ENCODE results near the gene GSTA3. TPM values are rescaled to one million over a fixed set of nuclear protein-coding genes. Genes with fewer than 3 reads are reported as not detected.
"Not testable (repeated sequence)": the region's sequence is repeated elsewhere in the genome, so short reads cannot be mapped to it uniquely, and the experiment has no call there.

Gene GSTA3
- polyA plus RNA-seq (2013, experiment 1 of 2; ENCODE audit: insufficient read length): not detected
- polyA plus RNA-seq (2013, experiment 2 of 2; ENCODE audit: insufficient read length): not detected

DNA sequence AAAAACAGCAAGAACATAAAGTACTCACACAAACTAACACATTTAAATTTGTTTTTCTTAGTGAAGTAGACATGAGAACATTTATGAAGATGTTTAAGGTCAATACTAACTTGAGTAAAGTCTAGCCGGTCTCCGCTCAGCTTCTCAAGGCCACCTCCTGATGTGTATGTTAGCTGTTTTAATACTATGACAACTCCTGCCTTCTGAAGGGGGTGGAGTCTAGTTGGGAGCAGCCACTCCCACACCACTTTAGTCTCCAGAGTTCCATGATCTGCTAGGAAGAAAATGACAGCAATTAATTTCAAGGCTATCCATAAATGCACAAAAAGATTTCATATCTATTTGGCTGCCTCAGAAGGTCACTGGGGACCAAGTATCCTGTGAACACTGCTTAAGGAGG is at the start of gene GSTA3:
Gene GSTA3 (minus strand): TSS at position 168 of the 400 bp plus-strand sequence. CDS start 3,864 bp downstream, outside the sequence.
- no peak for DNase-seq

DNA sequence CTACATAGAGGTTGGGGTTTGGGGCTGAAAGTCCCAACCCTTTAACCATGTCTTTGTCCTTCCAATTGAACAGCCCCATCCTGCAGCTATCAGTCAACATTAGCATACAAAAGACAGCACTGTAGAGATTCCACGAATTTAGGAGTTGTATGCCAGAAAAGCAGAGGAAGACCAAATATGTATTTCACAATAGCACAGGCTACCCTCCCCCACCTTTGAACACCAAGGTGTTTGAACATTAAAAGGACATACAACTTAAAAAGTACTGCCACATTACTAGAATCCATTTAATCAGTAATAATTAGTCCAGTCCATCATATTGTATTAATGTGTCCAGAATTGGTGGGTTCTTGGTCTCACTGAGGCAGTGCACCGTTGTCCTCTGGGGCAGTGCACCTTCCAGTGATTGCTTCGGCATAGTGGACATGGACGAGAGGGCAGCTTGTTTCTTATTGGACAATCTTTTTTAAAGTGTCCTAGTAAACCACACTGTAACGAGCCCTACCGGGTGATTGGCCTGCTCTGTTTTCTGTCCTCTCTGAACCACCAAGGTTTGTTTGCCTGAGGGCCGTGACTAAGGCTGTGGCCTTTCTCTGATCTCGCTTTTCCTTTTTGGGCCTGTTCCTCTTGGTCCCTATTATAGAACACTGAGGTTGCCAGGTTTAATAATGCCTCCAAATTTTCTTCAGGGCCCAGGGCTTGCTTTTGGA is 49.2 kb upstream of the GSTA3 start:
- DNase-seq: no peak

DNA sequence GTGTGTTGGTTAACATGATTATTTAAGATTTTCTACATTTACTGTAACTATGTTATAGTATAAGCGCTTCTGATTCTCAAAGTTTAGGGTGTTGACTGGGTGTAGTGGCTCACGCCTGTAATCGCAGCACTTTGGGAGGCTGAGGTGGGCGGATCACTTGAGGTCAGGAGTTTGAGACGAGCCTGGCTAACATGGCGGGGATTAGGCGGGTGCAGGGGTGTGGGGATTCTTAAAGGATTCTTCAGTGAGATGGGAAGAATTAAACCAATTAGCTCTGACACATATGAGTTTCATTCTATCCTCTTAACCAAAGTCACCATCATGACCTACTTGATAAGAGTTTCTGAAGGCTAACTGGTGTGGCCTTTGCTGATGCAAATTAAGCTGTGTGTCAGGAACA is 46.4 kb upstream of the GSTA3 start:
- no peak for DNase-seq

DNA sequence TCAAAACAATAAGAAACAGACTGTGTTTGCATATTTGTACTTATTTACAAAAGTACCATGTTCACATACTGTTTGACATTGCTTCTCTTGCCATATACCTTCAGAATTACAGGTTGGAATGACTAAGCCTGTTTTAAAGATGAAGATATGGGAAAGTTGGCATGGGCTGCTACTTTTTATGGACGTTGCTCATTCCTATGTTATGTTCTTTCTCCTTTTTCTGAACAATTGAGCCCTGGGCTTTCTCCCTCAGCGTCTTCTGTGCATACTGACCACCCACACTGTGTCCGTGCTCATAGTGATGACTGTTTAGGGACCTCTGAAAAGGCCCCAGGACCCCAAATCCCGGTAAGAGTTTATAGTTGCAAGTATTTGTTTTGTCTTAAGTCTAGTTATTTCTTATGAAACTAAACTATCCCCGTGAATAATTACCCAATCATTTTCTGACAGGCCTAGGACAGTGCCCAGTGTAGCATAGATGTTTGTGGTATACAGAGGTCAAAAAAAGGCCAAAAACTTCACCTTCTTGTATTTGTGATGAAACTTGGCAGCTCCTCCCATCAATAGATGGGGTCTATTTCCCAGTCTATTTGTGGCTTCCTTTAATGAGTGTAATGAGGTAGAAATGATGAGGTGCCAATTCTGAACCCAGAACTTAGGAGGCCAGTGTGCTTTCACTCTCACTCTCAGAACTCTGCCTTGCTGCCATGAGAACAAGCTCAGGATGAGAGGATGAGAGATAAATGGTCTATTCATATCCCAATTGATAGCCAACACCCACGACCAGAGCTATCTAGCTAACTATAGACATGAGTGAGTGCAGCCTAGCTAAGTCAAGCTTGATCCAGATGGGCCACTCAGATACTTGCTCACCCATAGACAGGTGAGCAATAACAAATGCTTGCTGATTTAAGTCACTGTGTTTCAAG is 44.7 kb upstream of the GSTA3 start:
- no peak for DNase-seq

DNA sequence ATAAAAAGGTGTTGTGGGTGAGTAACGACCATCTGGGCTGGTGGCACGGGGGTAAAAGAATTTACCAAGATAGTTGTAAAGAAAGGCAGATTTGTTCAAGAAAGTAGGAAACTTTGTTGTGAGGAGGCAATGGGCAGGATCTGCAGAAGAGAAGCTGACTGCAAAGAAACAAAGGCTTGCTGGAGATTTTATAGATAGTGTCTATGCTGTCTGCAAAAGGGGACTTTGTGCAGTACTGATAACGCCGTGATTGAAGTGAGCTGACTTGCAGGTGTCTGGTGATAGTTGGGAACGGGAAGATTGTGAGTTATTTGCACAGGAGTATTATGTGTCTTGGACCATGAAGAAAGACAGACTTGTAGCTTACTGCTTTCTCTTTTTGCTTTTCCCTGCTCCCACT is 36.8 kb upstream of the GSTA3 start:
- DNase-seq: no peak

DNA sequence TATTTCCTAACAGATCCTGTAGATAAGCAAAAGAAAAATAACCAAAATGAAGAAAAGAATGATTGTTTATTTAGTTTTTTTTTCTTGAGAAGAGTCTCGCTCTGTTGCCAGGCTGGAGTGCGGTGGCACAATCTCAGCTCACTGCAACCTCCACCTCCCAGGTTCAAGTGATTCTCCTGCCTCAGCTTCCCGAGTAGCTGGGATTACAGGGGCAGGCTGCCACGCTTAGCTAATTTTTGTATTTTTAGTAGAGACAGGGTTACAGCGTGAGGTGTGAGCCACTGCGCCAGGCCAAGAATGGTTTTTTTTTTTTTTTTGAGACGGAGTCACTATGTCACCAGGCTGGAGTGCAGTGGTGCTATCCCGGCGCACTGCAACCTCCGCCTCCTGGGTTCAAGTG is 33.3 kb upstream of the GSTA3 start:
- not testable (repeated sequence) for DNase-seq

DNA sequence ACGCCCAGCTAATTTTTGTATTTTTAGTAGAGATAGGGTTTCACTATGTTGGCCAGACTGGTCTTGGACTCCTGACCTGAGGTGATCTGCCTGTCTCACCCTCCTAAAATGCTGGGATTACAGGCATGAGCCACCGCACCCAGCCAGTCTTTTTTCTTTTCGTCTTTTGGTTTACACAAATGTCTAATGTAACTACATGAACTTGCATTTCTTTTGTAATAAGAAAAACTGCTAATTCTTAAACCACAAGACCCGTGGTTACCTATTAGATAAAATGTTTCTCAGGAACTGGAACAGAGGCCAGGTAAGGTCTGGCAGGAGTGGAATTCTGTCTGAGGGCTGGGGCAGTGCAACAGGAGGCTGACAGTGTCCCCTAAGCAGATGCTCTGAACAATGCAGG is 32.7 kb upstream of the GSTA3 start:
- DNase-seq: no peak

DNA sequence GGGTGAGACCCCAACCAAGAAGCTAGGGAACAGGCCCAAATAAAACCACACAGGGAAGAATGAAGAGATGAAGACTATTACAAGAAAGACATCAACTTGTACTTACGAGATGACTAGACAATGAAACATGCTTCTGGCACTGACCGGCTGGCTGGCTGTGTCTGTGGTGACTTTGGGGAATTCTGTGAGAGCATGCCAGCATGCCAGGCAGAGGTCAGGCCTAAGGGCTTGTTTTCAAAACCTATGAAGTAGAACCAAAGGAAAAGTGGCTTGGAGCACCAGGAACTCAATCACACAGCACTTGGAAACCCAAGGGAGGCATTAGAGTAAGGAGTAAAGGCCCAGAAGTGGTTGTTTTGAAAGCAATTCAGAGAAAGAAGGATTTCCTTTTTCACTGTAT is 28.4 kb upstream of the GSTA3 start:
- peak; percentile 4 for DNase-seq

DNA sequence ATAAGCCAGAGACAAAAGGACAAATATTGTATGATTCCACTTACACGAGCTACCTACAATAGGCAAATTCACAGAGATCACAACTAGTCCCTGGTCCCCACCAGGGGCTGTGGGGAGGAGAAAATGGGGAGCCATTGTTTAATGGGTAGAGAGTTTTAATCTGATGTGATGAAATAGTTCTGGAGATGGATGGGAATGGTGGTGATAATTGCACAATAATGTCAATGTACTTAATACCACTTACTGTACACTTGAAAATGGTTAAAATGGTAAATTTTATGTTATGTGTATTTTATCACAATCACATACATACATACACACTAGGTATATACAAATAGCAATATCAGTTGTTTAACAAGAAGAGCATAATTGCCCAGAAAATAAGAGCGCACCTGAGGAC is 24.3 kb upstream of the GSTA3 start:
- no peak for DNase-seq

DNA sequence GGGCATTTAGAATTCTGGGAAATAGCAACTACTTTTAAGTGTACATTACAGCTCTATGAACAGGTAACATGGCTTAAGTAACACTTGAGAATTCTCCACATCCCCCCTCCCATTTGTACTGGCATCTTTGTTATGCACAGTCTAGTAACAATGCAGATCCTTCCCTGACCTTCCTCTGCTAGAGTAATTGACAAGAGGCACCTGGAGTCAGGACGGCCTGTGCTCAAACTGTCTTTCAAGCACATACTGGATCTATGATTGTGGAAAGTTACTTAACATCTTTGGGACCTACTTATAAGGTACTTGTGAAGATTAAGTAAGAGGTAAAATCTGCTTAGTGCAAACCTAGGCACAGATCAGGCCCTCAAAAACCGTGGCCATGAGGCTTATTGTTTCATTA is 21.9 kb upstream of the GSTA3 start:
- no peak for DNase-seq

DNA sequence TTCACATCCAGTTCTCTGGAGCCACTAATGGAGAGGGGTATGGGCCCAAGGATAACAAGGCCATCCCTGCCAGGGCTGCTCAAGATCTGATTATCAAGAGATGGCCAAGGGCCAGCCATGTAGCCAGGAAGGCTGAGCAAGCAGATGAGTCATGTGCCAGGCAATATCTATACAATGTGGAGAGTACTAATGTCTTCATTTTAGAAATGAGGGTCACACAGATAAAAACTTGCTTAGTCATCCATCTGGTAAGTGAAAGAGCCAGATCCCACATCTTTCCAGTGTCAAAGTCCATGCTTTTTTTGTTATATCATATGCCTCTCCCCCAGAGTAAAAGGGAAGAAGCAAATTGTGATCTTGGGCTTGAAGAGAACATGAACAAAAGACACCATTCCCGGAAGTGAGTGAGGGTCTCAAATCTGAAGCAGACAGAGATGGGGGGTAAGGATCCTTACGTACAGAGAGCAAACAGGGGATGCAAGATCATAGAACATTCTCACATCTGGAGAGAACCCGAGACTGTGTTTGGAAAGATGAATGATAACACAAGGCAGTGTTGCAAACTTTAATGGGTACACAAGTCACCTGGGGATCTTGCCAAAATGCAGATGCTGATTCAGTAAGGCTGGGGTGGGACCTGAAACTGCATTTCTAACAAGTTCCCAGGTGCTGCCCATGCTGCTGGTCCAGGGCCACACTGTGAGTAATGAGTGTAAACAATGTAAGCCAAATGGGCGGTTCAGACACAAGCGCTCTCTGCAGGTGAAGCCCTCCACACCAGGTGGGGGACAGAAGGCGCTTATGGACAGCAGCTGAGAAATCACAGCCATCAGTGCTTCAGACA is 20.0 kb upstream of the GSTA3 start:
- peak; percentile 92 for DNase-seq

DNA sequence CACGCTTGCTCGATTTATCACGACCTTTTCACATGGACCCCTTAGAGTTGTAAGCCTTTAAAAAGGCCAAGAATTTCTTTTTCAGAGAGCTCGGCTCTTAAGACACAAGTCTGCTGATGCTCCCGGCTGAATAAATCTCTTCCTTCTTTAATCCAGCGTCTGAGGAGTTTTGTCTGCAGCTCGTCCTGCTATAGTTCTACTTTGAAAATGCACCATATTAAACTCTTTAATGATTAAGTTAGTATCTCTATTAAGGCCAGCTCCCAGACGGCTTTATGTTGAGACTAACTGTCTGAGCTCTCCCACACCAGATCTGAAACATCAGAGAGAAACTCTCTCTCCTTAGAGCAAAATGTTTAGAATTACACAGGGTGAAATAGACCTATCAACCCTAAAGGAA is 18.0 kb upstream of the GSTA3 start:
- DNase-seq: no peak

DNA sequence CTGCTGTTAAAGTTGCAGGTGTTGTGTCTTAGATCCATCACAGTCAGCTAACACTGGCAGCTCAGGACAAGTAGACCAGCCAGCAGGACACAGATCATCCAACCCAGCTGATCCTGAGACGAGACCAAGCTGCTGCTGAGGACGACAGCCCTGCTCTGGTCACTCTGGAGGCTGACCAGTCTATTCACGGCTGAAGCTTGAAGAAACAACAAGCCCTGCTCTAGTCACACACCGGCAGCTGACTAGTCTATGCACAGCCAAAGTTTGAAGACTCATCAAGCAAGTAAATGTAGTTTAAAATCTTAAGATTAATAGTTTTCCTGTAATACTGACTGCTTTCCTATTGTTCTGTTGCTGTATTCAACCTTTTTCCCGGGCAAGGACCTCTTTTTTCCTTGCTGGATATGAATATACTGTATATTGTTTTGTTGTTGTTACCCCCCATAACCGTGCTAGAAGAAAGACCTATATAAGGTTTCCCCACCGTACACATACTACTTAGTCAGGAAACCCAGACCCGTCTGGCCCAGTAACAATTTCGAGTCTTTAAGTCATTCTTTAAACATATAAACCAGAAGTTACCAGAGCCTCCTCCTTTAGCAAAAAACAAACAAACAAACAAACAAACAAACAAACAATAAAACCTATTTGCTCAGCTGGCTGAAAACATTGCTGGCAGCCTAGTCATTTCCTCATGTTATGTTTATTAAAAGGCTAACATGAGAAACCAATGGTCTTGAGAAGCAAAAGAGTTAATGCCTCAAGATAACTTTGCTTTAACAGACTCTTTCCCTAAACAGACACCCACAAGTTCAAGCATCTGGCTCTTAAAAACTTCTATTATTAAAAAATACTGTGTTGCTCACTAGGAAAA is 16.7 kb upstream of the GSTA3 start:
- no peak for DNase-seq

DNA sequence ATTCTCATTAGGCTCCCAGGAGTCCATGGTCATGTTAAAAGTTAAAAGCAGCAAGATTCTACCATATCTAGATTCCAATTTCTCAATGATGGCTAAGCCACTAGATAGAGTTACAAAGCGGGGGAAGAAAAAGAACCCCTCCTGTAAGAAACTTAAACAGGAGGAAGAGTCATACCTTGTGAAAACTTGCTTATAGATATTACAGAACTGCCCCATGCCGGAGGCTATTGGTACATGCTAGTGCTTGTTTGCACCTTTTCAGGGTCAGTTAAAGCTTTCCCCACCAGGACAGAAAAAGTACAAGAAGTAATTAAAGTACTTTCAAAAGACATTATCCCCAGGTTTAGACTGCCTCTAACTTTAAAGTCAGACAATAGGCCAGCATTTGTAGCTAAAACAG is 15.5 kb upstream of the GSTA3 start:
- no peak for DNase-seq

DNA sequence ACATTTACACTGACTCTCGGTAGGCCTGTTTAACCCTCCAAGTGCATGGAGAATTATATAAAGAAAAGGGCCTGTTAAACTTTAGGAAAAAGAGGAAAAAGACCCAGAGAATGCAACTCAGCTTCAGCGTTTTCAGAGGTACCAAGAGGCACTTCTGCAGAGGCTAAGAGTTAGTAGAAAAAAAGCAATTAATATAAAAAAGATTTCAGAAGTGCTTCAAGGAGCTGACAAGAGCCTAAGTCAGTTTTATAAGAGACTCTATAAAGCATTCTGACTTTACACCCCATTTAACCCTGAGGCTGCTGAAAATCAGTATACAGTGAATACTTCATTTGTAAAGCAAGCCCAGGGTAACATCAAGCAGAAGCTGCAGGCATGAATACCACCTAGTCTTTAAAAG is 14.2 kb upstream of the GSTA3 start:
- DNase-seq: not testable (repeated sequence)

DNA sequence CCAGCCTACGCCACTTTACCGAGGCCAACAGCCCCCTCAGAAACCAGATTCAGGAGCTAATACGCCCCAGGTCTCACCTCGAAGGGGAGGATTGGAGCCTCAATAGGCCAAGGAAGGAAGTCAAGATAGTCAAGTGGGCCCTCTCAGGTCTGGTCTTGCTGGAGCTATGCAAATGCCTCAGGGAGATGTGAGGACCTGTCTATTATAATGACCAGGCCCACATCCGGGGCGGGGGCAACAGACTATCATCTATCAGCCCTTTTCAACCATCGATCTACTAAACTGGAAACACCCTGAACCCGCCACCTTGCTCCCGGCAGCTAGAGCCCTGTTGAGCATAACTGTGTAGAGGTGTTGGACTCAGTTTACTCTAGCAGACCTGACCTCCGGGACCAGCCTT is 12.7 kb upstream of the GSTA3 start:
- no peak for DNase-seq

DNA sequence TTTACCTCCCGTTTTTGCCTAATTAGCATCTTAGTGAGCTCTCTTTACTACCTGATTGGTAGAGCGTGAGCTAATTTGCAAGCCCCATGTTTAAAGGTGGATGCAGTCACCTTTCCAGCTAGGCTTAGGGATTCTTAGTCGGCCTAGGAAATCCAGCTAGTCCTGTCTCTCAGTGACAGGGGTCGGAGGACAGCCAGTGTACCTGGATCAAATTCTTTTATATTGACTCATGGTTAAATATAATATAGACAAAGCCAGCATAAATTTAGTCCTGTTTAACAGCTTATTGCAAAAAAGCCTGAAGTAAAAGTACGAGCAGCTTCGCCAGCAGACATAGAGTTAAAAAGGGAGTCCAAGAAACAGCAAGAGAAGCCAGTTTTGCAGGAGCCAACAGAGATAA is 12.2 kb upstream of the GSTA3 start:
- no peak for DNase-seq

DNA sequence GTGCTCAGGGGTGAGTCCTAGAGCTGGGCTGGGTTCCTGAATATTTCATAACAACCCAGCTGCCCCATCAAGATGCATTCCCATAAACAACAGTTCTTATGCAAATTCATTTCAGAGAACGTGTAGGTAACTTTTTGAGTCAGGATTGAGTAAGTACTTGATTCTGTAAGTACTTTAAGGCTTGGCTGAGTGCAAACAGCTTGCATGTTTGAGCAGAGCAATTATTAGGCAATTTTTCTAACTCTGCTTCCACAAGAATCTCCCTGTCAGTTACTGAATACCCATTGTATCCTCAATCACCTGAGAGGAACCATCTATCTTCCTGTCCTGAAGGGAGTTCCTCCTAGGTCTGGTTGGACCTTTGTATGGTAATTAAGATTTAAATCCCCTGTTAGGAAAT is 10.0 kb upstream of the GSTA3 start:
- not testable (repeated sequence) for DNase-seq

DNA sequence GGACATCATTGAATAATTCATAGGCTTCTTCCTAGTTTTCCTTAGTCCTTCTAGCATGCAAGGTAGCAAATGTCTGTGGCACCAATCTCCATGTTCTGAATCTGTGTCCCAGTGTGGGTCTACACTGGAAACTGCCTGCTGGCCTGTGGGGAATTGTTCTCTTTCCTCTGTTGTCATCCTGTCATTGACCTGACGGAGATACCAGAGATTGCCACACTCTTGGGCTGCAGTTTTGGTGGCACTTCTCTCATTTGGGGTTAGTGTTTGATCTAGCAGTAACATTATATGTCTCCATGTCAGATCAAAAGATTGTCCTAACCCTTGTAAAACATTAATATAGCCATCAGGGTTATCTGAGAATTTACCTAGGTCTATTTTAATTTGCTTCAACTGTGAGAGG is 9.3 kb upstream of the GSTA3 start:
- not testable (repeated sequence) for DNase-seq

DNA sequence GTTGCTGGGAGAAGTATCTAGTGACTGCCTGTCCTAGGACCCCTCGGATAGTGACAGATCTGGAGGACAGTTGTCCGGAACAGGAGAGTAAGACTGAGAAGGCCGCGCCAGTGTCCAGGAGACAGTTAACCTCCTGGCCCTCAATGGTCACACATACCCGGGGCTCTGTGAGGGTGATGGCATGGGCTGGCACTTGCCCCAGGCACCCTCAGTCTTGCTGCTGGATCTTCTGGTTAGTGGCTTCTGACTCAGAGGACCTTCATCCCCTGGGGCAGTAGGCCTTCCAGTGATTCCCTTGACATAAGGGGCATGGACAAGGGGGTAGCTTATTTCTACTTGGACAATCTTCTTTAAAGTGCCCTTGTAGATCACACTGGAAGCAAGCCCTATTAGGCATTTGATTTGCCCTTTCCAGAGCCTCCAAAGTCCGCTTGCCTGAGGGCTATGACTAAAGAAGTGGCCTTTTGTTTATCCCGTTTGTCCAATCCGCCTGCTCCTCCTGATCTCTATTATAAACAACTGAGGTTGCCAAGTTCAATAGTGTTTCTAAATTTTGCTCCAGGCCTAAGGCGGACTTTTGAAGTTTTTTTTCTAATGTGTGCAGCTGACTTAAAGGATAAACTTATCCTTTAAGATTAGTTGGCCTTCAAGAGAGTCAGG is 8.7 kb upstream of the GSTA3 start:
- DNase-seq: not testable (repeated sequence)

DNA sequence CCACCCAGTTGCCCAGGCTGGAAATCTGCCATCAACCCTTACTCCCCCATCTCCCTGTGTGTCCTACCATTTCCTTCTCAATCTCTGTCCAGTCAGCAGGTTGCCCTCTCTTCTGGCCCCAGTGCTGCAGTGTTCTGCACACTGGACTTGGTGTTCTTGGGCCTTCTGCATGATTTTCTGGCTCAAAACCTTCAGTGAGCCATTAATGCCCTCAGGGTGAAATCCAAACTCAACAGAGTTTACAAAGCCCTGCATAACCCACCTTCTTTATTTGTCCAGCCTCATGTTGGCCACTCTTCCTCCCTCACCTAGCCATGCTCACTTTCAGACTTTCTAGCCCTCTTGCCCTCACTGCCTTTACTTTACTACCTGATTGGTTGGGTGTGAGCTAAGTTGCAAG is 5.0 kb upstream of the GSTA3 start:
- DNase-seq: no peak

Data from fibroblast of skin of abdomen (primary cell).